SU-DHL-6 (cell line): Measurements from ENCODE around the gene PLXNA2.

Source experiments
- CTCF ChIP-seq: fragments of 200-600 bp; sonication (generic); IDR thresholded peaks from one replicate; pipeline ENCODE4 v1.5.1; 2017; ENCODE audit warnings: antibody characterized with exemption, mild to moderate bottlenecking, low read length, moderate library complexity; ENCODE audit not compliant: insufficient read depth, poor library complexity, severe bottlenecking
- EZH2phosphoT487 ChIP-seq: fragments of 200-600 bp; sonication (generic), shearing (Covaris generic); conservative IDR thresholded peaks from 2 replicates; pipeline ENCODE4 v1.6.1; 2018; ENCODE audit warnings: mild to moderate bottlenecking, antibody characterized with exemption, low read length, moderate library complexity, mixed read lengths

- no peak for TF ChIP-seq CTCF
- TF ChIP-seq EZH2phosphoT487 = no peak
Observed at GRCh38 chr1:208273386-208274017, 29.3 kb upstream of the PLXNA2 start.
